ENCODE data around the gene C9orf43. TPM values are rescaled to one million over a fixed set of nuclear protein-coding genes. Genes with fewer than 3 reads are reported as not detected.

The C9orf43 gene
- total and polyA plus RNA-seq, 5 donors: 0.20 to 0.47 (median 0.21) TPM

DNA sequence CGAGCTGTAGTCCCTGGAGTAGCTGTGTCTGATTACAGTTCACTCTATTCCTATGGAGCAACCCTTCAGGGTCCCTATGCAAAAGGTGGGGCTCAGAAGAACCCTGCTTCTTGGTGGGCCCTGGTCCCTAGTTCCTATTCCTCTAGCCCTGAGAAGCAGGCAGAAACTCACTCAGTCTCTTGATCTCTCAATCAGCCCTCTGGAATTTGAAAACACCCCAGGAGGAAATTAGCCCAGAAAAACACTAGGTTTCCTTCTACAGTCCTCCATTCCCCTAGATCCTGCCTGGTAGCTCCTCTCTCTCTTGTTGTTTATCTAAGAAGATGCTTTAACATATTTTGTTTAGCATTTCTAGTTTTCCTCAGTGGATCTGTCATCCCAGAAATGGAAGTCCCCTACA is 60.6 kb downstream of the C9orf43 start:
- intact Hi-C loops (cut with DNase I): no loop called here
- no peaks in the 10 kb centered on the region for H3K9me3 ChIP-seq (ENCODE audit: control insufficient read depth, low read length)
- ATAC-seq (no peak), DNase-seq (no peak)
- WGBS: 70% methylated on average over 1 of the region's 1 CpG
- peak overlapping the region; percentile 3 for H3K27ac ChIP-seq (ENCODE audit: low read length)
- H3K27me3 ChIP-seq (ENCODE audit: control insufficient read depth, insufficient read depth): no peaks in the 10 kb centered on the region
- H3K4me3 ChIP-seq (ENCODE audit: low read length): no peak overlapping the region
- H3K4me1 ChIP-seq (ENCODE audit: control insufficient read depth, insufficient read depth, low read length): peaks cover 4% of the 10 kb centered on the region

DNA sequence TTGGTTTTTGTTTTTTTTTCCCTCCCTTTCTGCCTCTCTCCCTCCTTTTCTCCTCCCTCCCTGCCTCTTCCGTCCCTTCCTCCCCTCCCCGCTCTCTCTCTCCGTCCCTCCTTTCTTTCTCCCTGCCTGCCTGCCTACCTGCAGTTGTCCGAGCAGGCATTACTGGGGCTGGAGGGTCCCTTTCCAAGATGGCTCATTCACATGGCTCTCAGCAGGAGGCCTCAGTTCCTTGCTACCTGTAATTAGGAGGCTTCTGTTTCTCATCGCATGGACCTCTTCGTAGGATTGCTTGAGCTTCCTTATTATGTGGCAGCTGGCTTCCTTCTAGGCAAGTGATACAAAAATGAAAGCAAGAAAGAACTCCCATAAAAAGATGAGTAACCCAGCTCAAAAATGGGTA is 61.0 kb downstream of the C9orf43 start:
- intact Hi-C loops (cut with DNase I): no loop called here
- ATAC-seq (no peak), DNase-seq (no peak)
- 71% methylated on average over 6 of the region's 6 CpGs for WGBS
- Histone ChIP-seq H3K4me3 (ENCODE audit: low read length) (no peak overlapping the region), H3K9me3 (ENCODE audit: control insufficient read depth, low read length) (no peaks in the 10 kb centered on the region), H3K27ac (ENCODE audit: low read length) (peak overlapping the region; percentile 48), H3K4me1 (ENCODE audit: control insufficient read depth, insufficient read depth, low read length) (peaks cover 8% of the 10 kb centered on the region), H3K27me3 (ENCODE audit: control insufficient read depth, insufficient read depth) (no peaks in the 10 kb centered on the region)

DNA sequence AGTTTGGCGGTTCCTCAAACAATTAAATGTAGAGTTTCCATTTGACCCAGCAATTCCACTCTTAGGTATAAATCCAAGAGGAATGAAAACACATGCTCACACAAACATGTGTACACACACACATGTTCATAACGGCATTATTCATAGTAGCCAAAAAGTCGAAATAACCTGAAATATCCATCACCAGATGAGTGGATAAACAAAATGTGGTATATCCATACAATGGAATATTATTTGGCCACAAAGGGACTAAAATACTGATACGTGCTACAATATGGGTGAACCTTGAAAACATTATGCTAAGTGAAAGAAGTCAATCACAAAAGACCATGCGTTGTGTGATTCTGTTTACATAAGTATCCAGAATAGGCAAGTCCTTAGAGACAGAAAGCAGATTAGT is 61.7 kb downstream of the C9orf43 start:
- Histone ChIP-seq H3K4me1 (ENCODE audit: control insufficient read depth, insufficient read depth, low read length) (peaks cover 9% of the 10 kb centered on the region), H3K9me3 (ENCODE audit: control insufficient read depth, low read length) (no peaks in the 10 kb centered on the region), H3K27me3 (ENCODE audit: control insufficient read depth, insufficient read depth) (no peaks in the 10 kb centered on the region), H3K4me3 (ENCODE audit: low read length) (no peak overlapping the region), H3K27ac (ENCODE audit: low read length) (no peak overlapping the region)
- no peak for ATAC-seq
- 95% methylated on average over 5 of the region's 5 CpGs for WGBS
- no peak for DNase-seq
- intact Hi-C loops (cut with DNase I): no loop called here

DNA sequence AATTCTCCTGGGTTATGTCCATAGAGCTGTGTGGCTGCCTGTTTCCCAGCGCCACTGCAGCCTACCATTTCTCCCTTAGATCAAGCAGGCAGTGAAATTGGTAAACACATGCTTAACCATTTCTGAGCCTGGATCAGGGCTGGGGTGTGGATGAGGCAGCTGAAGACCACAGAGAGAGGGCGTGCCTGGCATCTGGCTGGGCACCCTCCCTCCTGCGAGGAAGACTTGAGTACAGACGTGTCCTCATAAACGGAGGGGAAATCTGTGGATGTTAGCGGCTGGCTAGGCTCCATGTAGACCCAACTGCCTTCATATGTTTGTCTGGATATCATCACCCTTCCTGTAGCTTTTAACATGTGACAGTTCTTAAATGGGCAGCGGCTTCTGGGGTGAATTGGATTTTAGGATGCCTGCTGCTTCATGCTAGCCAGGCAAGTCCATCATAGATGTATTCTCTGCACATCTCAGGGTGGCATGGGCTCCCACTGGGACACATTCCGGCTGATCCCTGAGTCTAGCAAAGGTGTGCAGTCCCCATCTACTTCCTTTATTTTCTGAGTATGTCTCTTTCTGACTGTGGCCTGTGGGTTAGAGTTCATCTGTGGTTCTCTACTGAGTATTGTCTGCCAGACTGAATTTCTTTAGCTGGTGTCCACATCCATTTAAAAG is 63.9 kb downstream of the C9orf43 start:
- no peaks in the 10 kb centered on the region for H3K27me3 ChIP-seq (ENCODE audit: control insufficient read depth, insufficient read depth)
- 63% methylated on average over 8 of the region's 8 CpGs for WGBS
- H3K9me3 ChIP-seq (ENCODE audit: control insufficient read depth, low read length): no peaks in the 10 kb centered on the region
- H3K4me3 ChIP-seq (ENCODE audit: low read length): no peak overlapping the region
- peak overlapping the region; percentile 21 for H3K27ac ChIP-seq (ENCODE audit: low read length)
- intact Hi-C loops (cut with DNase I): no loop called here
- DNase-seq (no peak), ATAC-seq (no peak)
- peaks cover 12% of the 10 kb centered on the region for H3K4me1 ChIP-seq (ENCODE audit: control insufficient read depth, insufficient read depth, low read length)

DNA sequence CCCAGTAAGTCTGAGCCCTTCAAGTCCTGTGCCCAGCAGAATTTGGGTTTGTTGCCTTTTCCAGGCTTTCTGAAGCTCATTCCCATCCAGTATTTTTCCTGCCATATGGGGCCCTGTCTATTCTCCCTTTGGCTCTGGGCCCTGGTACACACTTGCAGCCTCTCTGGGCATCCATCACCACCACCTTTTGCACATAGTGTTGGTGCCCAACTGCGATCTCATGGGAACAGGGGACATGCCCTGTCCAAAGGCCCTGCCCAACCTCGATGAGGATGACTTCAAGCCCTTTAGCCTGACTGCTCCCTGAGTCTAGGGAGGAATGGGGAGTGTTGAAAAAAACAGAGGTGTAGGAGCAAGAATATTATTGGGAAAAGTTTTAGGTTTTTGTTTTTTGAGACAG is 64.5 kb downstream of the C9orf43 start:
- ATAC-seq (peak; percentile 12 to 38), DNase-seq (no peak)
- H3K27me3 ChIP-seq (ENCODE audit: control insufficient read depth, insufficient read depth): no peaks in the 10 kb centered on the region
- H3K27ac ChIP-seq (ENCODE audit: low read length): peak overlapping the region; percentile 55
- no peak overlapping the region for H3K4me3 ChIP-seq (ENCODE audit: low read length)
- H3K4me1 ChIP-seq (ENCODE audit: control insufficient read depth, insufficient read depth, low read length): peaks cover 12% of the 10 kb centered on the region
- no peaks in the 10 kb centered on the region for H3K9me3 ChIP-seq (ENCODE audit: control insufficient read depth, low read length)
- intact Hi-C loops (cut with DNase I): no loop called here
- 71% methylated on average over 2 of the region's 2 CpGs for WGBS

DNA sequence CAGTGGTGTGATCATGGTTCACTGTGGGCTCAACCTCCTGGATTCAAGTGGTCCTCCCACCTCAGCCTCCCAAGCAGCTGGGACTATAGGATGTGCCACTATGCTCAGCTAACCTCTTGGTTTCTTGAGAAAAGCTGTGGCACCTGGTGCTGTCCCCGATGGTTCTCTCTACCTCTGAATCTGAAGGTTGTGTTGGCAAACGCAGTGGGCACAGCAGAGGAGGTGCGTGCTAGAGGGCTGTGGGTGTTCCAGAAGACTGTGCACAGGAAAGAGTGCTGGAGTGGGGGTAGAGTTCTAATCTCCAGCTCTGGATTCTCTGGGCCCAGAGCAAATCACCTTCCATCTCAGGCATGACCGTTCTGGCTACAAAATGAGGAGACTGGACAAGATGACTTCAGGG is 65.4 kb downstream of the C9orf43 start:
- no peaks in the 10 kb centered on the region for H3K27me3 ChIP-seq (ENCODE audit: control insufficient read depth, insufficient read depth)
- H3K4me3 ChIP-seq (ENCODE audit: low read length): no peak overlapping the region
- DNase-seq (no peak), ATAC-seq (no peak)
- intact Hi-C loops (cut with DNase I): no loop called here
- WGBS: 84% methylated on average over 4 of the region's 4 CpGs
- H3K4me1 ChIP-seq (ENCODE audit: control insufficient read depth, insufficient read depth, low read length): peaks cover 12% of the 10 kb centered on the region
- no peaks in the 10 kb centered on the region for H3K9me3 ChIP-seq (ENCODE audit: control insufficient read depth, low read length)
- no peak overlapping the region for H3K27ac ChIP-seq (ENCODE audit: low read length)

DNA sequence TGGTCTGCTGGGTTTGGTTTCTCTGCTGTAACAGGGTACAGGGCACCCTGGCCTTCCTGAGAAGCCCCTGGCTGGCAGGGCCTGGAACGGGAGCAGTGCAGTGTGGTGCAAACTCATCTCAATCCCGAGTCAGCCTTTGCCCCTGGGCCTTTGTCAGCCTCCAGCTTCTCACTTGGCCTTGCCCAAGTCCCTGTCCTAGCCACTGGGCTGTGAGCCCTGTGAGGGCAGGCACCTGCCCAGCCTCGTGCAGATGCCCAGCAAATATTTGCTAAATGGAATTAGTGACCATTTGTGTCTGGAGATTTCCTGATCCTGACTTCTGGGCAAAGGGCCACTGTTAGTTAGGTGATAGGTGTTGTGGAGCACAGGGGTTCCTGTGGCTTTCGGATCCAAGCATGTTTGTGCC is 66.0 kb downstream of the C9orf43 start:
- H3K4me3 ChIP-seq (ENCODE audit: low read length): no peak overlapping the region
- intact Hi-C loops (cut with DNase I): no loop called here
- no peak for ATAC-seq
- no peaks in the 10 kb centered on the region for H3K27me3 ChIP-seq (ENCODE audit: control insufficient read depth, insufficient read depth)
- H3K4me1 ChIP-seq (ENCODE audit: control insufficient read depth, insufficient read depth, low read length): peaks cover 12% of the 10 kb centered on the region
- 66% methylated on average over 4 of the region's 4 CpGs for WGBS
- no peak for DNase-seq
- peak overlapping the region; percentile 42 for H3K27ac ChIP-seq (ENCODE audit: low read length)
- H3K9me3 ChIP-seq (ENCODE audit: control insufficient read depth, low read length): no peaks in the 10 kb centered on the region

DNA sequence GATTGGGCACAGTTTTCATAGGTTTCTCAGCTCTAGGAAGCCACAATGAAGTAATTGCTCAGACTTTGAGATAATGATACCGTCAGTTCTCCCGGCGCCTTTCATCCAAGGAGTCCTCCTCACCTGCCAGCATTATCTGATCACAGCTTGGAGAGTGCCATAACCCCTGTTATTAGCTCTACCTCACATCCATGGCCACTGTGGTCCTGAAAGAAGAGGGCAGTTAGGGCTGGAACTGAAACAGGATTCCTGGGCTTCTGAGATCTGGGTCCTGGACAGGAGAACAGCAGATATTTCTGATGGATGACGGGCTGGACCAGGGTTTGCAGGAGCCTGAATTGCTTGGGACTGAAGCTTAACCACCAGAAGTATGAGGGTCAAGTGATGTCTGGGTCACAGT is 66.5 kb downstream of the C9orf43 start:
- Histone ChIP-seq H3K27ac (ENCODE audit: low read length) (peak overlapping the region; percentile 30), H3K4me1 (ENCODE audit: control insufficient read depth, insufficient read depth, low read length) (peaks cover 12% of the 10 kb centered on the region), H3K9me3 (ENCODE audit: control insufficient read depth, low read length) (no peaks in the 10 kb centered on the region), H3K4me3 (ENCODE audit: low read length) (no peak overlapping the region), H3K27me3 (ENCODE audit: control insufficient read depth, insufficient read depth) (no peaks in the 10 kb centered on the region)
- no peak for DNase-seq
- 76% methylated on average over 4 of the region's 4 CpGs for WGBS
- ATAC-seq: no peak
- intact Hi-C loops (cut with DNase I): no loop called here

DNA sequence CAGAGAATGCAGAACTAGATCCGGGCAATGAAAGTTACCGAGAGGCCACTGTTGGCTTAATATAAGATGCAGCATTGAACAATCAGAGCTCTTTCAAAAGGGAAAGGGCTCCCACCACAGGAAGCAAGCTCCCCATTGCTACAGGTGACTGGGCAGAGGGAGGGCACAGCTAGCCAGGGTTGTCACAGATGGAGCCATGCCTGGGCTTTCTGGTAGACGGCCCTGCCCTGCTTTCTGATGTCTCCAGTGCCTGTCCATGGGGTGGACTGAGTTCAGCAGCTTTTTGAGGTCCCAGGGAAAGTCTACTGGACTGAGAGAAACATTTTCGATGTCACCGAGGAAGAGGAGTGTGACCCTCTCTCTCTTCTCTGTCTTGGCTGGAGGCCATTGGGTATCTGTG is 67.1 kb downstream of the C9orf43 start:
- 66% methylated on average over 5 of the region's 5 CpGs for WGBS
- H3K4me1 ChIP-seq (ENCODE audit: control insufficient read depth, insufficient read depth, low read length): peaks cover 12% of the 10 kb centered on the region
- ATAC-seq: no peak
- H3K4me3 ChIP-seq (ENCODE audit: low read length): no peak overlapping the region
- intact Hi-C loops (cut with DNase I): no loop called here
- H3K27me3 ChIP-seq (ENCODE audit: control insufficient read depth, insufficient read depth): no peaks in the 10 kb centered on the region
- no peaks in the 10 kb centered on the region for H3K9me3 ChIP-seq (ENCODE audit: control insufficient read depth, low read length)
- peak overlapping the region; percentile 45 for H3K27ac ChIP-seq (ENCODE audit: low read length)
- no peak for DNase-seq

DNA sequence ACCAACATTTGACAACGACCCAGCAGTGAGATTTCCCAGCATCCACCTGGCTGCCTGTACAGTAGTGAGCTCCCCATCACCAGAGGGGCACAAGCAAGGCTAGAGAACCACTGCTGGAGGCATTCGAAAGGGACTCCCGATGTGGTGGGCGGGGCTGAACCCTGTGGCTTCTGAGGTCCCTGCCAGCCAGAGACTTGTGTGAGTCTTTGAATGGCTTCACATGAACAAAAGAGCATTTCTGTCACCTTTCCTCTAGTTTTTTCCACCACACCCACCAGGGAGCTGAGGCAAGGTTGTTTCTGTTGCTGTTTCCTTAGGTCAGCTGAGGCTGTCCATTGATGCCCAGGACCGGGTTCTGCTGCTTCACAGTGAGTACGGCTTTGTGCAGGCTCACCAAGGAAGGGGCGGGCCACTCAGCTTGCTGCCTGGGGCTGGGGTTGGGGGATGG is 68.7 kb downstream of the C9orf43 start:
- 71% methylated on average over 7 of the region's 7 CpGs for WGBS
- peak in 2 of 3 donors; percentile 35 to 58 for DNase-seq
- Histone ChIP-seq H3K4me3 (ENCODE audit: low read length) (no peak overlapping the region), H3K27me3 (ENCODE audit: control insufficient read depth, insufficient read depth) (no peaks in the 10 kb centered on the region), H3K4me1 (ENCODE audit: control insufficient read depth, insufficient read depth, low read length) (peaks cover 24% of the 10 kb centered on the region), H3K9me3 (ENCODE audit: control insufficient read depth, low read length) (no peaks in the 10 kb centered on the region), H3K27ac (ENCODE audit: low read length) (no peak overlapping the region)
- intact Hi-C loops (cut with DNase I): no loop called here
- peak in 1 of 2 donors; percentile 41 for ATAC-seq
